ENCODE measurements around the gene UVRAG.

DNA sequence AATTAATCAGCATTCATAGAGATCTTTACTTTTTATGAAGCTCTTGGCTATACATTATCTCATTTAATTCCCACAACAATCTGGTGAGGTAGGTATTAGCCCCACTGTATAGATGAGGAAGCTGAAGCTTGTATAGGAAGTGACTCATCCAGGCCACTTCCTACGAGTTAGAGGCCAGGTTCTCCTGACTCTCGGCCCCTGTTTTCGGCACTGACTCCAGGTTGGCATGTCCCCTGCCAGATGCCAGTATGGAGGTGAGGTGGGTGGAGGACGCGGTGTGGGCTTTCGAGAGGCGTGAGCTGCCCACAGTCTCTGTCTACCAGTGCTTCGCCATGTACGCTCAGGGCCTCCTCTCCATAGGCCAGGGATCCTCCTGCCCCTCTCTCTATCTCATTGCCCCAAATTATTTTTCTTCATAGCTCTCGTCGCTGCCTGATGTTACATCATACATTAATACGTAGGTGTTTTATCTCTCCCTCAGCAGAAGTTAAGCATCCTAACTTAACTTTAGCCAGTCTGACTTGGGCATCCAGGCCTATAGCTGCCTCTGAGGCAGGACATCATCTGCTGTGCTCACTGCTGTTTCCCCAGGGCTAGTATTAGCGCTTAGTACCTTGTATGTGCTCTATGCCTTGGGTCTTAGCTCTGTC, 37.4 kb upstream of the UVRAG start:
- TF ChIP-seq, protein P1, sequence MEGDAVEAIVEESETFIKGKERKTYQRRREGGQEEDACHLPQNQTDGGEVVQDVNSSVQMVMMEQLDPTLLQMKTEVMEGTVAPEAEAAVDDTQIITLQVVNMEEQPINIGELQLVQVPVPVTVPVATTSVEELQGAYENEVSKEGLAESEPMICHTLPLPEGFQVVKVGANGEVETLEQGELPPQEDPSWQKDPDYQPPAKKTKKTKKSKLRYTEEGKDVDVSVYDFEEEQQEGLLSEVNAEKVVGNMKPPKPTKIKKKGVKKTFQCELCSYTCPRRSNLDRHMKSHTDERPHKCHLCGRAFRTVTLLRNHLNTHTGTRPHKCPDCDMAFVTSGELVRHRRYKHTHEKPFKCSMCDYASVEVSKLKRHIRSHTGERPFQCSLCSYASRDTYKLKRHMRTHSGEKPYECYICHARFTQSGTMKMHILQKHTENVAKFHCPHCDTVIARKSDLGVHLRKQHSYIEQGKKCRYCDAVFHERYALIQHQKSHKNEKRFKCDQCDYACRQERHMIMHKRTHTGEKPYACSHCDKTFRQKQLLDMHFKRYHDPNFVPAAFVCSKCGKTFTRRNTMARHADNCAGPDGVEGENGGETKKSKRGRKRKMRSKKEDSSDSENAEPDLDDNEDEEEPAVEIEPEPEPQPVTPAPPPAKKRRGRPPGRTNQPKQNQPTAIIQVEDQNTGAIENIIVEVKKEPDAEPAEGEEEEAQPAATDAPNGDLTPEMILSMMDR (IDR thresholded peaks at IDR 0.05; ENCODE audit: low read length), result no peak
- TF ChIP-seq EZH2phosphoT487 (IDR thresholded peaks at IDR 0.05; ENCODE audit: low read length), result no peak
- TF ChIP-seq EZH2 (optimal IDR thresholded peaks at IDR 0.05; ENCODE audit: low read depth, low read length), result no peak
